GM23338 (cell line): Measurements from ENCODE around the gene KIRREL3.

Source experiments
- CREB1 ChIP-seq: fragments of 250-450 bp; sonication (Bioruptor Pico); IDR thresholded peaks from 2 replicates; pipeline ENCODE4 v1.5.0; 2020; ENCODE audit warnings: low read depth, mild to moderate bottlenecking, moderate library complexity
- EZH2 ChIP-seq: fragments of 200-600 bp; sonication (generic); IDR thresholded peaks from one replicate; pipeline ENCODE4 v1.8.0; 2017; ENCODE audit warnings: antibody characterized with exemption, mild to moderate bottlenecking, low read depth; ENCODE audit not compliant: unreplicated experiment
- POLR2AphosphoS5 ChIP-seq: IDR thresholded peaks from 2 replicates; pipeline ENCODE4 v1.6.1; 2016; ENCODE audit warnings: antibody characterized with exemption, low read depth
- REST ChIP-seq: IDR thresholded peaks from one replicate; pipeline ENCODE4 v1.6.1; 2018; ENCODE audit warnings: antibody characterized with exemption; ENCODE audit not compliant: unreplicated experiment
- TF ChIP-seq, protein P1 (sequence below), 2 experiments: fragments of 200-600 bp in 1 of 2; sonication (generic) in 1 of 2; conservative IDR thresholded peaks; 2 replicates each; pipeline versions ENCODE4 v1.5.1 to v1.6.1; 2016 to 2017; ENCODE audit warnings: antibody characterized with exemption in 2 of 2, low read depth in 2 of 2, mild to moderate bottlenecking in 2 of 2, moderate library complexity in 1 of 2

- TF ChIP-seq, protein P1, sequence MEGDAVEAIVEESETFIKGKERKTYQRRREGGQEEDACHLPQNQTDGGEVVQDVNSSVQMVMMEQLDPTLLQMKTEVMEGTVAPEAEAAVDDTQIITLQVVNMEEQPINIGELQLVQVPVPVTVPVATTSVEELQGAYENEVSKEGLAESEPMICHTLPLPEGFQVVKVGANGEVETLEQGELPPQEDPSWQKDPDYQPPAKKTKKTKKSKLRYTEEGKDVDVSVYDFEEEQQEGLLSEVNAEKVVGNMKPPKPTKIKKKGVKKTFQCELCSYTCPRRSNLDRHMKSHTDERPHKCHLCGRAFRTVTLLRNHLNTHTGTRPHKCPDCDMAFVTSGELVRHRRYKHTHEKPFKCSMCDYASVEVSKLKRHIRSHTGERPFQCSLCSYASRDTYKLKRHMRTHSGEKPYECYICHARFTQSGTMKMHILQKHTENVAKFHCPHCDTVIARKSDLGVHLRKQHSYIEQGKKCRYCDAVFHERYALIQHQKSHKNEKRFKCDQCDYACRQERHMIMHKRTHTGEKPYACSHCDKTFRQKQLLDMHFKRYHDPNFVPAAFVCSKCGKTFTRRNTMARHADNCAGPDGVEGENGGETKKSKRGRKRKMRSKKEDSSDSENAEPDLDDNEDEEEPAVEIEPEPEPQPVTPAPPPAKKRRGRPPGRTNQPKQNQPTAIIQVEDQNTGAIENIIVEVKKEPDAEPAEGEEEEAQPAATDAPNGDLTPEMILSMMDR (conservative IDR thresholded peaks at IDR 0.05; ENCODE audit: low read depth in 2 of 2): no peak
- TF ChIP-seq REST: no peak
- TF ChIP-seq EZH2: no peak
- TF ChIP-seq POLR2AphosphoS5: no peak
- no peak for TF ChIP-seq CREB1
These were observed 376.1 kb downstream of the KIRREL3 start for GRCh38 chr11:126624506-126624905.
